ENCODE data around the gene RLBP1. TPM values are rescaled to one million over a fixed set of nuclear protein-coding genes. Genes with fewer than 3 reads are reported as not detected.
"Not testable (repeated sequence)": the region's sequence is repeated elsewhere in the genome, so short reads cannot be mapped to it uniquely, and the experiment has no call there.

RLBP1 gene
- total RNA-seq = 1 to 10 TPM in 2 of 4 donors, under 1 TPM in 1, not detected in 1; 0.27 to 6.6 (median 1.8) TPM
- polyA plus RNA-seq = under 1 TPM in 1 of 3 donors, not detected in 2; 0.50 TPM

- no peaks in the 10 kb centered on the region for H3K9me3 ChIP-seq
- peaks cover 0 to 4% (median 0%) of the 10 kb centered on the region in 4 donors for H3K4me1 ChIP-seq
- TF ChIP-seq POLR2AphosphoS5 (IDR thresholded peaks at IDR 0.05) = no peak
- TF ChIP-seq EP300 (IDR thresholded peaks at IDR 0.05) = no peak
- TF ChIP-seq CTCF (IDR thresholded peaks at IDR 0.05) = no peak
- no peak for TF ChIP-seq POLR2A (IDR thresholded peaks at IDR 0.05)
- H3K27ac ChIP-seq = no peak within 1 kb of the TSS
- intact Hi-C loops (cut with DNase I) = no loop called here
- no peak for DNase-seq
- no peak within 1 kb of the TSS for H3K4me3 ChIP-seq
- WGBS, 2 donors = 51 to 72% methylated on average over 11 of the region's 11 CpGs
- no peaks in the 10 kb centered on the region for H3K27me3 ChIP-seq
- no peaks in the 10 kb centered on the region for H3K36me3 ChIP-seq
Observed at GRCh38 chr15:89221543-89221942, at the start of gene RLBP1. TSS of gene RLBP1 (minus strand) at chr15:89221579. CDS start at chr15:89218975, 2,604 bp downstream.

- H3K9me3 ChIP-seq; H3K36me3 ChIP-seq; intact Hi-C loops (cut with DNase I); H3K27me3 ChIP-seq; DNase-seq; H3K4me3 ChIP-seq; H3K4me1 ChIP-seq; H3K27ac ChIP-seq: not testable (repeated sequence)
- WGBS, 2 donors = 83 to 89% methylated on average over 5 of the region's 5 CpGs
Observed at GRCh38 chr15:89250142-89250541, 28.8 kb upstream of the RLBP1 start.

- Histone ChIP-seq H3K4me1 (peaks cover 0 to 11% (median 10%) of the 10 kb centered on the region in 4 donors), H3K36me3 (no peaks in the 10 kb centered on the region), H3K4me3 (no peak overlapping the region), H3K27me3 (no peaks in the 10 kb centered on the region), H3K27ac (no peak overlapping the region), H3K9me3 (no peaks in the 10 kb centered on the region)
- TF ChIP-seq EP300 (IDR thresholded peaks at IDR 0.05) (no peak), POLR2A (IDR thresholded peaks at IDR 0.05) (no peak), CTCF (IDR thresholded peaks at IDR 0.05) (no peak), POLR2AphosphoS5 (IDR thresholded peaks at IDR 0.05) (no peak)
- intact Hi-C loops (cut with DNase I) = no loop called here
- no peak for DNase-seq
- 96 to 97% methylated on average over 2 of the region's 2 CpGs for WGBS, 2 donors
Observed at GRCh38 chr15:89248584-89248983, 27.2 kb upstream of the RLBP1 start.

GRCh38 chr15:89247446-89247845 lies 26.1 kb upstream of the RLBP1 start:
- TF ChIP-seq POLR2AphosphoS5 (IDR thresholded peaks at IDR 0.05) (no peak), EP300 (IDR thresholded peaks at IDR 0.05) (no peak), CTCF (IDR thresholded peaks at IDR 0.05) (no peak), POLR2A (IDR thresholded peaks at IDR 0.05) (no peak)
- peaks cover 0 to 18% (median 15%) of the 10 kb centered on the region in 4 donors for H3K4me1 ChIP-seq
- H3K9me3 ChIP-seq = no peaks in the 10 kb centered on the region
- no peak overlapping the region for H3K4me3 ChIP-seq
- DNase-seq = no peak
- intact Hi-C loops (cut with DNase I) = no loop called here
- no peaks in the 10 kb centered on the region for H3K36me3 ChIP-seq
- no peak overlapping the region for H3K27ac ChIP-seq
- 80 to 81% methylated on average over 2 of the region's 2 CpGs for WGBS, 2 donors
- no peaks in the 10 kb centered on the region for H3K27me3 ChIP-seq

GRCh38 chr15:89244574-89244903 lies 23.2 kb upstream of the RLBP1 start:
- Histone ChIP-seq H3K36me3 (no peaks in the 10 kb centered on the region), H3K9me3 (no peaks in the 10 kb centered on the region), H3K27ac (peak overlapping the region in 2 of 4 donors; percentile 58 to 66), H3K4me3 (peak overlapping the region; percentile 53 to 79 (median 66)), H3K27me3 (no peaks in the 10 kb centered on the region), H3K4me1 (peaks cover 0 to 18% (median 15%) of the 10 kb centered on the region in 4 donors)
- intact Hi-C loops (cut with DNase I) = loop anchor here (5.0 kb wide), 2 partner anchors 187 to 347 kb away; partner anchors contain the start of gene HAPLN3
- no peak for DNase-seq
- TF ChIP-seq POLR2AphosphoS5 (IDR thresholded peaks at IDR 0.05) (no peak), POLR2A (IDR thresholded peaks at IDR 0.05) (no peak), EP300 (IDR thresholded peaks at IDR 0.05) (no peak), CTCF (IDR thresholded peaks at IDR 0.05) (no peak)
- 0 to 1% methylated on average over 6 of the region's 6 CpGs for WGBS, 2 donors
